ENCODE results near the gene STOML2. TPM values are rescaled to one million over a fixed set of nuclear protein-coding genes. Genes with fewer than 3 reads are reported as not detected.

Gene STOML2
- total and polyA plus RNA-seq, 9 of the 15 experiments (the other 6 are each of a cell fraction or from before 2014, with no cell fraction given), result 110 to 220 (median 174) TPM

DNA sequence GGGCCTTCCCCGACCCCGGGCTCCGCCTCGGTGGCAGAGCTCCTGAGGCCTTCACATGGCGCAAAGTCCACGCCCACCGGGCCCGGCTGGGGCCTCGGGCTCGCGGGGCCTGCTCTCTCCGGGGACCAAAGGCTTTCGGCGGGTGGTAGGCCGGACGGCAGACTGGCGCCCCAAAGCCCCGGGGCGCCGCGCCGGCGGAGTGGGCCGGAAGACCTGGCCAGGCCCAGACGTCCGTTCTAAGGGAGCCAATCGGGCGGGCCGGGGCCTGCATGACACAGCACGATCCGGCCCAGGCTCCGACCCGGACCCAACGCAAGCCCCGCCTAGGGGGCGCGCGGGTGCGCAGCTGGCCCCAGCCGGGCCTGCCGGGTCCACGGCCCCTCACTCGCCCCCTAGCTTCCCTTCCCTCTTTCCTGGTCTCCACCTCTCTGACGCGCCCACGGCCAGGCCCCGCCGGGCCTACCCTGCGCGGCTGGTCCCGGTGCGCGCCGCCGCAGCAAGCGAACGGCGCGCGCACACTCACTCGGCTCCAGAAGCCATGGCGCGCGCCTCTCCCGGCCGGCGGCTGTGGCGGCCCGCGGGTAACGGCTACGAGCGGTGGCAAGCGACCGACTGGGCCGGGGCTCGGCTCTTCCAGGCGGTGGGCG lies 31.0 kb downstream of the STOML2 start (continued):
- TF ChIP-seq TFAP4 (CRISPR knock-in tag; IDR thresholded peaks at IDR 0.05; ENCODE audit: borderline replicate concordance) (peak; percentile 82; the same call in 1 of the 2 replicates), CC2D1A (IDR thresholded peaks at IDR 0.05) (no peak), MNT (conservative IDR thresholded peaks at IDR 0.05) (peak; percentile 54 to 69; a peak in 3 of 4 replicates), STAT5A (IDR thresholded peaks at IDR 0.05; ENCODE audit: borderline replicate concordance, low read length) (no peak), ZNF232 (CRISPR knock-in tag; IDR thresholded peaks at IDR 0.05) (no peak), CBFA2T2 (conservative IDR thresholded peaks at IDR 0.05) (no peak), E2F6 (IDR thresholded peaks at IDR 0.05; ENCODE audit: borderline replicate concordance in 1 of 2, extremely low read depth in 1 of 2, insufficient read depth in 1 of 2, insufficient read length in 1 of 2, low read depth in 1 of 2, low read length in 1 of 2, poor library complexity in 1 of 2, severe bottlenecking in 1 of 2) (peak in 1 of 2 experiments; percentile 10), TGIF2 (CRISPR knock-in tag; IDR thresholded peaks at IDR 0.05) (no peak), BCOR (IDR thresholded peaks at IDR 0.05) (no peak), CREB1 (IDR thresholded peaks at IDR 0.05) (no peak), CREB1 (CRISPR knock-in tag; IDR thresholded peaks at IDR 0.05) (no peak; the same call in 1 of the 2 replicates), ZNF696 (CRISPR knock-in tag; conservative IDR thresholded peaks at IDR 0.05) (no peak), COPS2 (conservative IDR thresholded peaks at IDR 0.05) (no peak), SRSF9 (IDR thresholded peaks at IDR 0.05; ENCODE audit: borderline replicate concordance, low read depth, low read length) (no peak), MYBL2 (IDR thresholded peaks at IDR 0.05; ENCODE audit: low read depth) (no peak), MYBL2 (CRISPR knock-in tag; IDR thresholded peaks at IDR 0.05; ENCODE audit: borderline replicate concordance) (no peak), ZNF134 (CRISPR knock-in tag; conservative IDR thresholded peaks at IDR 0.05) (no peak), SREBF2 (CRISPR knock-in tag; IDR thresholded peaks at IDR 0.05) (no peak), JUN (IDR thresholded peaks at IDR 0.05; ENCODE audit: borderline replicate concordance, low read depth, low read length) (no peak), JUN (CRISPR knock-in tag; IDR thresholded peaks at IDR 0.05; ENCODE audit: borderline replicate concordance) (no peak), PTBP1 (IDR thresholded peaks at IDR 0.05; ENCODE audit: low read depth, low read length) (no peak), RBFOX2 (IDR thresholded peaks at IDR 0.05; ENCODE audit: low read depth, low read length) (peak; percentile 98), ZFP30 (CRISPR knock-in tag; IDR thresholded peaks at IDR 0.05; ENCODE audit: borderline replicate concordance) (no peak), MEF2A (IDR thresholded peaks at IDR 0.05; ENCODE audit: control insufficient read depth, low read depth, low read length) (no peak), HNRNPH1 (optimal IDR thresholded peaks at IDR 0.05; ENCODE audit: low read depth, low read length) (no peak), TEAD2 (tag; IDR thresholded peaks at IDR 0.05) (no peak), GABPB1 (CRISPR knock-in tag; IDR thresholded peaks at IDR 0.05) (no peak), FOSL1 (tag; conservative IDR thresholded peaks at IDR 0.05) (no peak; the same call in 1 of the 2 replicates)
